ENCODE results near the gene MICAL2.

MICAL2 gene

GRCh38 chr11:12137005-12137690 is 26.8 kb downstream of the MICAL2 start:
- Histone ChIP-seq H3K27ac (no peak overlapping the region), H3K9me3 (ENCODE audit: low read depth, low read length) (no peaks in the 10 kb centered on the region), H3K4me3 (no peak overlapping the region), H3K36me3 (ENCODE audit: insufficient read depth, low read length) (no peaks in the 10 kb centered on the region), H3K9ac (ENCODE audit: insufficient read length) (no peak overlapping the region)
- no peak for DNase-seq (ENCODE audit: low read depth, low spot score)
- TF ChIP-seq EZH2 (IDR thresholded peaks at IDR 0.05) (no peak), POLR2AphosphoS5 (IDR thresholded peaks at IDR 0.05; ENCODE audit: borderline replicate concordance, low read depth, low read length) (no peak), FOXP2 (optimal IDR thresholded peaks at IDR 0.05; ENCODE audit: control extremely low read depth, extremely low read length, insufficient read depth) (no peak)

- Histone ChIP-seq H3K9ac (ENCODE audit: insufficient read length) (no peak overlapping the region), H3K27ac (no peak overlapping the region), H3K9me3 (ENCODE audit: low read depth, low read length) (no peaks in the 10 kb centered on the region), H3K36me3 (ENCODE audit: insufficient read depth, low read length) (no peaks in the 10 kb centered on the region), H3K4me3 (no peak overlapping the region)
- TF ChIP-seq EZH2 (IDR thresholded peaks at IDR 0.05) (no peak), FOXP2 (optimal IDR thresholded peaks at IDR 0.05; ENCODE audit: control extremely low read depth, extremely low read length, insufficient read depth) (no peak), POLR2AphosphoS5 (IDR thresholded peaks at IDR 0.05; ENCODE audit: borderline replicate concordance, low read depth, low read length) (no peak)
- DNase-seq (ENCODE audit: low read depth, low spot score): no peak
Measured at GRCh38 chr11:12137938-12138731, 27.7 kb downstream of the MICAL2 start.

- DNase-seq (ENCODE audit: low read depth, low spot score): no peak
- Histone ChIP-seq H3K36me3 (ENCODE audit: insufficient read depth, low read length) (no peaks in the 10 kb centered on the region), H3K27ac (no peak overlapping the region), H3K9ac (ENCODE audit: insufficient read length) (no peak overlapping the region), H3K9me3 (ENCODE audit: low read depth, low read length) (no peaks in the 10 kb centered on the region), H3K4me3 (no peak overlapping the region)
- TF ChIP-seq FOXP2 (optimal IDR thresholded peaks at IDR 0.05; ENCODE audit: control extremely low read depth, extremely low read length, insufficient read depth): no peak
Measured at GRCh38 chr11:12139144-12139881, 28.9 kb downstream of the MICAL2 start.

GRCh38 chr11:12140186-12140793 is 29.9 kb downstream of the MICAL2 start:
- TF ChIP-seq FOXP2 (optimal IDR thresholded peaks at IDR 0.05; ENCODE audit: control extremely low read depth, extremely low read length, insufficient read depth): no peak
- no peak for TF ChIP-seq EZH2 (IDR thresholded peaks at IDR 0.05)
- no peak for TF ChIP-seq POLR2AphosphoS5 (IDR thresholded peaks at IDR 0.05; ENCODE audit: borderline replicate concordance, low read depth, low read length)
- no peak for DNase-seq (ENCODE audit: low read depth, low spot score)
- no peaks in the 10 kb centered on the region for H3K9me3 ChIP-seq (ENCODE audit: low read depth, low read length)
- no peak overlapping the region for H3K4me3 ChIP-seq
- H3K36me3 ChIP-seq (ENCODE audit: insufficient read depth, low read length): no peaks in the 10 kb centered on the region
- no peak overlapping the region for H3K9ac ChIP-seq (ENCODE audit: insufficient read length)
- H3K27ac ChIP-seq: no peak overlapping the region

- no peak overlapping the region for H3K4me3 ChIP-seq
- no peaks in the 10 kb centered on the region for H3K9me3 ChIP-seq (ENCODE audit: low read depth, low read length)
- H3K9ac ChIP-seq (ENCODE audit: insufficient read length): no peak overlapping the region
- H3K27ac ChIP-seq: no peak overlapping the region
- TF ChIP-seq EZH2 (IDR thresholded peaks at IDR 0.05) (no peak), FOXP2 (optimal IDR thresholded peaks at IDR 0.05; ENCODE audit: control extremely low read depth, extremely low read length, insufficient read depth) (no peak), POLR2AphosphoS5 (IDR thresholded peaks at IDR 0.05; ENCODE audit: borderline replicate concordance, low read depth, low read length) (no peak)
- no peaks in the 10 kb centered on the region for H3K36me3 ChIP-seq (ENCODE audit: insufficient read depth, low read length)
- DNase-seq (ENCODE audit: low read depth, low spot score): no peak
Measured at GRCh38 chr11:12141283-12141682, 30.9 kb downstream of the MICAL2 start.

GRCh38 chr11:12142176-12142575 is 31.8 kb downstream of the MICAL2 start:
- Histone ChIP-seq H3K9me3 (ENCODE audit: low read depth, low read length) (no peaks in the 10 kb centered on the region), H3K4me3 (no peak overlapping the region), H3K36me3 (ENCODE audit: insufficient read depth, low read length) (no peaks in the 10 kb centered on the region), H3K9ac (ENCODE audit: insufficient read length) (no peak overlapping the region), H3K27ac (no peak overlapping the region)
- no peak for TF ChIP-seq FOXP2 (optimal IDR thresholded peaks at IDR 0.05; ENCODE audit: control extremely low read depth, extremely low read length, insufficient read depth)
- TF ChIP-seq EZH2 (IDR thresholded peaks at IDR 0.05): no peak
- no peak for TF ChIP-seq POLR2AphosphoS5 (IDR thresholded peaks at IDR 0.05; ENCODE audit: borderline replicate concordance, low read depth, low read length)
- no peak for DNase-seq (ENCODE audit: low read depth, low spot score)

- TF ChIP-seq FOXP2 (optimal IDR thresholded peaks at IDR 0.05; ENCODE audit: control extremely low read depth, extremely low read length, insufficient read depth) (no peak), EZH2 (IDR thresholded peaks at IDR 0.05) (no peak), POLR2AphosphoS5 (IDR thresholded peaks at IDR 0.05; ENCODE audit: borderline replicate concordance, low read depth, low read length) (no peak)
- H3K9me3 ChIP-seq (ENCODE audit: low read depth, low read length): no peaks in the 10 kb centered on the region
- DNase-seq (ENCODE audit: low read depth, low spot score): no peak
- no peak overlapping the region for H3K9ac ChIP-seq (ENCODE audit: insufficient read length)
- H3K4me3 ChIP-seq: no peak overlapping the region
- no peak overlapping the region for H3K27ac ChIP-seq
- H3K36me3 ChIP-seq (ENCODE audit: insufficient read depth, low read length): no peaks in the 10 kb centered on the region
Measured at GRCh38 chr11:12142909-12143308, 32.5 kb downstream of the MICAL2 start.
